UCSD-AML1 (cell line): Measurements from ENCODE around the gene SLC13A3.

Source experiments
- DNase-seq: peaks from one replicate; lab custom pipeline; 2025; ENCODE audit not compliant: unreplicated experiment; lab: John Stamatoyannopoulos, UW

Gene SLC13A3

GRCh38 chr20:46545077-46545826 is 106.0 kb downstream of the SLC13A3 start:
- DNase-seq, result peak; percentile 40

GRCh38 chr20:46544576-46544975 is 106.7 kb downstream of the SLC13A3 start:
- no peak for DNase-seq

- DNase-seq, result no peak
These were observed 107.3 kb downstream of the SLC13A3 start for GRCh38 chr20:46543959-46544358.

- no peak for DNase-seq
These were observed 108.2 kb downstream of the SLC13A3 start for GRCh38 chr20:46543033-46543432.

- DNase-seq, result no peak
These were observed 109.9 kb downstream of the SLC13A3 start for GRCh38 chr20:46541229-46541935.

- DNase-seq, result no peak
These were observed 112.1 kb downstream of the SLC13A3 start for GRCh38 chr20:46539113-46539512.

- DNase-seq, result no peak
These were observed 120.6 kb downstream of the SLC13A3 start for GRCh38 chr20:46530640-46531039.

GRCh38 chr20:46523696-46524328 is 127.4 kb downstream of the SLC13A3 start:
- no peak for DNase-seq

GRCh38 chr20:46523108-46523507 is 128.2 kb downstream of the SLC13A3 start:
- no peak for DNase-seq

GRCh38 chr20:46520976-46521579 is 130.2 kb downstream of the SLC13A3 start:
- DNase-seq, result peak; percentile 55

- DNase-seq, result no peak
These were observed 130.7 kb downstream of the SLC13A3 start for GRCh38 chr20:46520540-46520939.

- no peak for DNase-seq
These were observed 131.7 kb downstream of the SLC13A3 start for GRCh38 chr20:46519471-46520068.

- DNase-seq, result no peak
These were observed 138.1 kb downstream of the SLC13A3 start, which contains the start of gene ZNF334 for GRCh38 chr20:46512943-46513844. Gene ZNF334 (minus strand): TSS chr20:46513559. CDS start chr20:46512102, 1,457 bp downstream.

- DNase-seq, result peak; percentile 51
These were observed 141.7 kb downstream of the SLC13A3 start for GRCh38 chr20:46509523-46509922.
